Neural crest cell (in vitro differentiated cells): ENCODE measurements around the gene MMP14. TPM values are rescaled to one million over a fixed set of nuclear protein-coding genes. Genes with fewer than 3 reads are reported as not detected.

Experiments
- DNase-seq: peaks from one replicate; pipeline ENCODE4 v3.0.0; 2021; ENCODE audit warnings: low read depth, mixed read lengths, low spot score
- H3K27ac Mint-ChIP-seq: one replicate; pipeline ENCODE4 v1.8.0; 2021; ENCODE audit warnings: mild to moderate bottlenecking, mixed read lengths; ENCODE audit not compliant: unreplicated experiment
- H3K27me3 Mint-ChIP-seq: 2 replicates; pipeline ENCODE4 v1.8.0; 2021; ENCODE audit warnings: low read depth, mild to moderate bottlenecking, mixed read lengths
- H3K36me3 Mint-ChIP-seq: 2 replicates; pipeline ENCODE4 v1.8.0; 2021; ENCODE audit warnings: low read depth, mild to moderate bottlenecking, mixed read lengths
- H3K4me1 Mint-ChIP-seq: 2 replicates; pipeline ENCODE4 v1.8.0; 2021; ENCODE audit warnings: mixed read lengths
- H3K4me3 Mint-ChIP-seq: one replicate; pipeline ENCODE4 v1.8.0; 2021; ENCODE audit warnings: mild to moderate bottlenecking, mixed read lengths
- H3K9me3 Mint-ChIP-seq: 2 replicates; pipeline ENCODE4 v1.8.0; 2021; ENCODE audit warnings: mixed read lengths
- total RNA-seq: library from RNA; stranded (reverse); gene quantifications from 2 replicates; pipeline ENCODE4 v1.2.1, GENCODE V29; 2021
- TF ChIP-seq, protein P1 (sequence below): fragments of 200-600 bp; sonication (generic); conservative IDR thresholded peaks from 2 replicates; pipeline ENCODE4 v1.5.0; 2021; ENCODE audit warnings: antibody characterized with exemption, mild to moderate bottlenecking

Gene MMP14
- total RNA-seq, 1 donor from 2014 or later = 63.2 TPM

DNA sequence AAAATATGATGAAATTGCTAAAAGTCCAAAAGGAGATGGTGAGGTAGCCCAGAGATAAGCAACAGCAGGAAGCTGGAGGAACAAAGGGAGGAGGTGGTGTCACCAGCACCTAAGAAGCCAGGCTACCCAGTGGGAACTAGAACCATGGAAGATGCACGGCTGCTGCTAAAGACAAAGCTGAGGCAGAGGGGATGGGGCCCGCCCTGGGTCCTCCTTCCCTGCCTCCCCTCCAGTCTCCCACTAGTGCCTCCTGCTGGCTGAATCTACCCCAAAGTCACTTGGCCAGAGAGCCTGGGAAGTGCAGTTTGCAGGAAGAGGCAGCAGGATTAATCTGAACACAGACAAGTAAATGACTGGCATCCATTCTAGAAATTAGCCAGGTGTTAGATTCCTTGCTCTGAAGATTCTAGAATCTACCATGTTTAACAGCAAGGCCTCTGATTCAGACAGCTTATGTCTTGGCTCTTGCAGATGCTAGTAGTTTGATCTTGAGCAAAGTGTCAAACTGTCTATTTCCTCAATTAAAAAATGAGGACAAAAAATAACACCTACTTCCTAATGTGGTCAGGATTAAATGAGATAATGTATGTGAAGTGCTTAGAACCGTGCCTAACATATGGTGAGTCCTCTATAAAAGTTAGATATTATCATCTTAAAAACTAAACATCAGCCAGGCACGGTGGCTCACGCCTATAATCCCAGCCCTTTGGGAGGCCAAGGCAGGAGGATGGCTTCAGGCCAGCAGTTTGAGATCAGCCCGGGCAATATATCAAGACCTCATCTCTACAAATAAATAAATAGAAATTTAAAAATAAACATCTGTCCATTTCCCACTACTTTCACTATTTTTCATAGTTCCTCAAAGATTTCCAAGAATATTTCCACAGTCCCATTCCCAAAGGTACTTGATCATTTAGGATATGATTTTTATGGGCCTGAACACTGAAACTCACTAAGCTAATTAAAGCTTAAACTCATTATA, 29.3 kb downstream of the MMP14 start:
- Mint-ChIP-seq H3K9me3 (no peaks in the 10 kb centered on the region), H3K36me3 (no peaks in the 10 kb centered on the region), H3K27ac (no peak overlapping the region), H3K27me3 (no peaks in the 10 kb centered on the region), H3K4me1 (peaks cover 2% of the 10 kb centered on the region), H3K4me3 (no peak overlapping the region)
- TF ChIP-seq, protein P1, sequence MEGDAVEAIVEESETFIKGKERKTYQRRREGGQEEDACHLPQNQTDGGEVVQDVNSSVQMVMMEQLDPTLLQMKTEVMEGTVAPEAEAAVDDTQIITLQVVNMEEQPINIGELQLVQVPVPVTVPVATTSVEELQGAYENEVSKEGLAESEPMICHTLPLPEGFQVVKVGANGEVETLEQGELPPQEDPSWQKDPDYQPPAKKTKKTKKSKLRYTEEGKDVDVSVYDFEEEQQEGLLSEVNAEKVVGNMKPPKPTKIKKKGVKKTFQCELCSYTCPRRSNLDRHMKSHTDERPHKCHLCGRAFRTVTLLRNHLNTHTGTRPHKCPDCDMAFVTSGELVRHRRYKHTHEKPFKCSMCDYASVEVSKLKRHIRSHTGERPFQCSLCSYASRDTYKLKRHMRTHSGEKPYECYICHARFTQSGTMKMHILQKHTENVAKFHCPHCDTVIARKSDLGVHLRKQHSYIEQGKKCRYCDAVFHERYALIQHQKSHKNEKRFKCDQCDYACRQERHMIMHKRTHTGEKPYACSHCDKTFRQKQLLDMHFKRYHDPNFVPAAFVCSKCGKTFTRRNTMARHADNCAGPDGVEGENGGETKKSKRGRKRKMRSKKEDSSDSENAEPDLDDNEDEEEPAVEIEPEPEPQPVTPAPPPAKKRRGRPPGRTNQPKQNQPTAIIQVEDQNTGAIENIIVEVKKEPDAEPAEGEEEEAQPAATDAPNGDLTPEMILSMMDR = peak; percentile 30
- no peak for DNase-seq

DNA sequence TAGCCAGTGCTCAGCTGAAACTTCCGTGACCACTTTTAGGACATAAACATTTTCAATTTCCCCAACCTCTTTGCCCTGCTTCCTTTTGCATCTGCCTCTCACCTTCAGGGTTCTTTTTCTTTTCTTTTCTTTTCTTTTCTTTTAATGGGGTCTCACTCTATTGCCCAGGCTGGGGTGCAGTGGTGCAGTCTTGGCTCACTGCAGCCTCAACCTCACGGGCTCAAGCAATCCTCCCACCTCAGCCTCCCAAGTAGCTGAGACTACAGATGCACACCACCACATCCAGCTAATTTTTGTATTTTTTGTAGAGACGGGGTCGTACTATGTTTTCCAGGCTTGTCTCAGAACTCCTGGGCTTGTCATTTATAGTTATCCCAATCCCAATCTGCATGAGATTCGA, 30.5 kb downstream of the MMP14 start:
- no peak for DNase-seq
- H3K4me3 Mint-ChIP-seq = peak overlapping the region; percentile 31
- TF ChIP-seq, protein P1 = no peak
- H3K4me1 Mint-ChIP-seq = peaks cover 10% of the 10 kb centered on the region
- H3K27me3 Mint-ChIP-seq = no peaks in the 10 kb centered on the region
- H3K36me3 Mint-ChIP-seq = no peaks in the 10 kb centered on the region
- H3K27ac Mint-ChIP-seq = no peak overlapping the region
- no peaks in the 10 kb centered on the region for H3K9me3 Mint-ChIP-seq

DNA sequence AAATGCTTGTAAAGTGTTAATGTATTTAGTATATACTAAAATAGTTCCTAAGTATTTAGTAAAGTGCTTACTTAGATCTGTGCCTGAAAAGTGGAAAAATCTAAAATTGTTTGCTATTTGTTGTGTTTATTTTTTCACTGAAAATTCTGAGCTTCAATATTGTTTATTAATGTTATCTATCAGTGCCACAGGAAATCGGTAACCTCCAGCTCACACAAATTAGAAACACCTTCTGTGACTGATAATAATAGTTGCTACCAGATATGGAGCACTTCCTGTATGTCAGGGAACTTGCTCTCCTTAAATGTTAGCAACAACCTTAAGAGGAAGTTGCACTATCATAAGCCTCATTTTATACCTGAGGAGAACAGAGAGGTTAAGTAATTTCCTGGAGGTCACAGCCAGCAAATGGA, 34.4 kb downstream of the MMP14 start:
- peak overlapping the region; percentile 90 for H3K4me3 Mint-ChIP-seq

DNA sequence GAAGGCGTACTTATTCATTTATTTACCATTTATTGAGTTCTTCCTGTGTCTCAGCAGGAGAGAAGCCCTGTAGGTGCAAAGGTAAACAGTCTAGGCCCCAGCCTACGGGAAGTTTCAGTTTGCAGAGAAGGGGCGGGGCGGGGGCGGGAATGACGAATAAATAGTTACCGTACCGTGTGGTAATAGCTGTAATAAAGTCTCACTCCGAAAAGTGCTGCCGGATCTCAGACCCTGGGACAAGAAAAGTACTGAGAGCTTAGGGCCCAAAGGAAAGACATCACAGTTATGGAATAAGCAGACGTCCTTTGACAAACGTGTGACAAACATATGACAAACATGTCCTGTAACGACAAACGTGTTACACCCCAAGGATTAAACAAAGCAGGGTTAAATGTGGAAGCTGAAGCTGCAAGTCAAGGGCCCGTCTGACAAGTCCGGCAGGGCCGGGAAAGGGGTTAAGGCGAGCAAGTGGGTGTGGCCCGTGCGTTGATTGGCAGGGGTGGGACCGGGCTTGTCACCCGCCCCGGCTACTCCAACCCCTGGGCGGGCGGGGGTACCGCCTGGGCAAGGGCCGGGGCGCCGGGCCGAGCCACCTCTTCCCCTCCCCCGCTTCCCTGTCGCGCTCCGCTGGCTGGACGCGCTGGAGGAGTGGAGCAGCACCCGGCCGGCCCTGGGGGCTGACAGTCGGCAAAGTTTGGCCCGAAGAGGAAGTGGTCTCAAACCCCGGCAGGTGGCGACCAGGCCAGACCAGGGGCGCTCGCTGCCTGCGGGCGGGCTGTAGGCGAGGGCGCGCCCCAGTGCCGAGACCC, 35.0 kb downstream of the MMP14 start, which contains the start of gene LRP10:
LRP10 (plus strand) TSS at position 517 of the 809 bp plus-strand sequence. CDS start 564 bp downstream, outside the sequence.
- Mint-ChIP-seq H3K4me3 (peak within 1 kb of the TSS; percentile 90), H3K27ac (peak within 1 kb of the TSS; percentile 53), H3K4me1 (peaks cover 16% of the 10 kb centered on the region), H3K27me3 (no peaks in the 10 kb centered on the region), H3K9me3 (no peaks in the 10 kb centered on the region), H3K36me3 (no peaks in the 10 kb centered on the region)
- peak; percentile 80 for DNase-seq
- TF ChIP-seq, protein P1 = no peak

More for the DNA sequence above, 34.4 kb downstream of the MMP14 start:
- no peaks in the 10 kb centered on the region for H3K27me3 Mint-ChIP-seq
- H3K27ac Mint-ChIP-seq = no peak overlapping the region
- no peaks in the 10 kb centered on the region for H3K9me3 Mint-ChIP-seq
- TF ChIP-seq, protein P1 = no peak
- H3K36me3 Mint-ChIP-seq = no peaks in the 10 kb centered on the region
- no peak for DNase-seq
- peaks cover 16% of the 10 kb centered on the region for H3K4me1 Mint-ChIP-seq

DNA sequence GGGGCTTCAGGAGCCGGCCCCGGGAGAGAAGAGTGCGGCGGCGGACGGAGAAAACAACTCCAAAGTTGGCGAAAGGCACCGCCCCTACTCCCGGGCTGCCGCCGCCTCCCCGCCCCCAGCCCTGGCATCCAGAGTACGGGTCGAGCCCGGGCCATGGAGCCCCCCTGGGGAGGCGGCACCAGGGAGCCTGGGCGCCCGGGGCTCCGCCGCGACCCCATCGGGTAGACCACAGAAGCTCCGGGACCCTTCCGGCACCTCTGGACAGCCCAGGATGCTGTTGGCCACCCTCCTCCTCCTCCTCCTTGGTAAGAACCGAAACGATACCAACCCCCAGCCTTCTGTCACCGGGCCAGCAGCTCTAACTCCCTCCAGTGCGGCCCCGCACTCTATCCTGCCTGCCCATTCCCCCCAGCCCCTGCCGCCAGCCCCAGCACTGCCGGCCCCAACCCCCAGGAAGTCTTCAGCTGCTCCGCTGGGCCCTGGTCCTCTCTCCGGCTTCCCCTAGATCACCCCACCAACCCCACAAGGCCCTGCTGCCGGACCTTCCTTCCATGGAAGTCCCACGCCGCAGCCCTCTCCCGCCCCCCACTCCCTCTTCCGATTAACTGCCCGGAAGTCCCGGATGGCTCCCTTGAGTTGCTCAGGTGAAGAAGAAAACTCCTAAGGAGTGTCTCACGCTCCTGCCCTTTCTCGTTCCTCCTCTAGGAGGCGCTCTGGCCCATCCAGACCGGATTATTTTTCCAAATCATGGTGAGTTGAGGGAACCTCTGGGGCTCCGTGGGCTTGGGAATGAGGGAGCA, 35.8 kb downstream of the MMP14 start:
- peak; percentile 84 for DNase-seq
- Mint-ChIP-seq H3K9me3 (no peaks in the 10 kb centered on the region), H3K27ac (no peak overlapping the region), H3K27me3 (no peaks in the 10 kb centered on the region), H3K36me3 (no peaks in the 10 kb centered on the region), H3K4me1 (peaks cover 16% of the 10 kb centered on the region), H3K4me3 (peak overlapping the region; percentile 90)
- TF ChIP-seq, protein P1 = peak; percentile 95
